IMR-90 (cell line): Measurements from ENCODE around the gene RUNX3. TPM values are rescaled to one million over a fixed set of nuclear protein-coding genes. Genes with fewer than 3 reads are reported as not detected.

Experiments used
- ATAC-seq: fragments of 200-7000 bp; cut with Tn5 transposase; 2 replicates; pipeline ENCODE4 v1.9.1; 2020; ENCODE audit warnings: low read depth, mild to moderate bottlenecking, moderate library complexity
- BruUV-seq: library from RNA; stranded (reverse); fragments of 400-500 nt; replicated peaks from 2 replicates; lab custom pipeline; 2021; lab: Mats Ljungman, UMichigan
- CTCF ChIA-PET: fragments of 300-600 bp; formaldehyde crosslinking; extraction: SDS; loops from one replicate; lab custom pipeline; 2021; ENCODE audit warnings: antibody characterized with exemption; lab: Yijun Ruan, JAX
- POLR2A ChIA-PET: fragments of 300-600 bp; sonication (Branson Sonifier 250); formaldehyde crosslinking; loops from one replicate; lab custom pipeline; 2022; ENCODE audit warnings: antibody characterized with exemption; ENCODE audit not compliant: unreplicated experiment; lab: Charles Lee
- DNase-seq: peaks from one replicate; pipeline ENCODE4 v3.0.0; 2013
- H2AFZ ChIP-seq: replicated peaks from 2 replicates; pipeline ENCODE3; 2013; ENCODE audit warnings: low read length, mild to moderate bottlenecking; ENCODE audit not compliant: poor library complexity
- H2AK5ac ChIP-seq: 2 replicates; pipeline ENCODE4 v1.6.1; 2013; ENCODE audit warnings: low read depth, low read length, inconsistent platforms
- H2AK9ac ChIP-seq: replicated peaks from 2 replicates; pipeline ENCODE3; 2013; ENCODE audit warnings: mild to moderate bottlenecking, low read depth, low read length, moderate library complexity; ENCODE audit not compliant: poor library complexity
- H2BK120ac ChIP-seq: 2 replicates; pipeline ENCODE4 v1.6.1; 2013; ENCODE audit warnings: low read depth, low read length, inconsistent platforms
- H2BK15ac ChIP-seq: 3 replicates; pipeline ENCODE4 v1.6.1; 2013; ENCODE audit warnings: low read depth, low read length, inconsistent platforms
- H2BK20ac ChIP-seq: 2 replicates; pipeline ENCODE4 v1.6.1; 2013; ENCODE audit warnings: low read depth, mild to moderate bottlenecking, inconsistent platforms, low read length, moderate library complexity
- H2BK5ac ChIP-seq: 2 replicates; pipeline ENCODE4 v1.6.1; 2013; ENCODE audit warnings: mild to moderate bottlenecking, low read depth, low read length, inconsistent platforms; ENCODE audit not compliant: poor library complexity, severe bottlenecking
- H3K14ac ChIP-seq: replicated peaks from 2 replicates; pipeline ENCODE4 v1.6.1; 2013; ENCODE audit warnings: low read depth, low read length, inconsistent platforms
- H3K18ac ChIP-seq: 2 replicates; pipeline ENCODE4 v1.6.1; 2013; ENCODE audit warnings: low read depth, low read length, control low read depth
- H3K23ac ChIP-seq: 2 replicates; pipeline ENCODE4 v1.6.1; 2013; ENCODE audit warnings: low read depth, low read length, inconsistent platforms
- H3K27ac ChIP-seq: 2 replicates; pipeline ENCODE4 v1.5.1; 2013; ENCODE audit warnings: mild to moderate bottlenecking, control low read depth, low read length; ENCODE audit not compliant: insufficient read depth
- H3K27me3 ChIP-seq: 2 replicates; pipeline ENCODE4 v1.6.1; 2013; ENCODE audit warnings: low read length; ENCODE audit not compliant: control insufficient read depth, insufficient read depth
- H3K36me3 ChIP-seq: 2 replicates; pipeline ENCODE4 v1.6.1; 2013; ENCODE audit warnings: low read length, mixed read lengths; ENCODE audit not compliant: control insufficient read depth, insufficient read depth
- H3K4ac ChIP-seq: 2 replicates; pipeline ENCODE4 v1.6.1; 2013; ENCODE audit warnings: low read depth, low read length, inconsistent platforms
- H3K4me1 ChIP-seq: 2 replicates; pipeline ENCODE4 v1.6.1; 2013; ENCODE audit warnings: low read length, mixed read lengths; ENCODE audit not compliant: control insufficient read depth, insufficient read depth
- H3K4me2 ChIP-seq: 2 replicates; pipeline ENCODE4 v1.6.1; 2013; ENCODE audit warnings: low read depth, mild to moderate bottlenecking, control low read depth, low read length, moderate library complexity
- H3K4me3 ChIP-seq: 2 replicates; pipeline ENCODE4 v1.5.1; 2013; ENCODE audit warnings: low read depth, mild to moderate bottlenecking, control low read depth, low read length, moderate library complexity; ENCODE audit not compliant: insufficient read depth
- H3K56ac ChIP-seq: 2 replicates; pipeline ENCODE4 v1.6.1; 2013; ENCODE audit warnings: low read length, inconsistent platforms; ENCODE audit not compliant: insufficient read depth; ENCODE audit errors: extremely low read depth
- H3K79me1 ChIP-seq, 2 experiments: 2 replicates each; pipeline ENCODE4 v1.6.1; 2013; ENCODE audit warnings: low read length in 2 of 2, inconsistent platforms in 1 of 2, low read depth in 1 of 2
- H3K9ac ChIP-seq: 2 replicates; pipeline ENCODE4 v1.6.1; 2013; ENCODE audit warnings: low read depth, low read length, control low read depth
- H3K9me1 ChIP-seq: 2 replicates; pipeline ENCODE4 v1.6.1; 2013; ENCODE audit warnings: low read length, inconsistent platforms; ENCODE audit not compliant: insufficient read depth
- H3K9me3 ChIP-seq: 2 replicates; pipeline ENCODE4 v1.6.1; 2013; ENCODE audit warnings: low read length; ENCODE audit not compliant: control insufficient read depth, insufficient read depth
- H4K20me1 ChIP-seq: 2 replicates; pipeline ENCODE4 v1.6.1; 2013; ENCODE audit warnings: low read length, inconsistent platforms; ENCODE audit not compliant: insufficient read depth
- H4K5ac ChIP-seq: 2 replicates; pipeline ENCODE4 v1.6.1; 2013; ENCODE audit warnings: mild to moderate bottlenecking, low read depth, low read length, control low read depth
- H4K8ac ChIP-seq, 2 experiments: 2 replicates each; pipeline ENCODE4 v1.6.1; 2013; ENCODE audit warnings: low read depth in 2 of 2, low read length in 2 of 2, control low read depth in 1 of 2, inconsistent platforms in 1 of 2
- H4K91ac ChIP-seq: 2 replicates; pipeline ENCODE4 v1.6.1; 2013; ENCODE audit warnings: low read depth, low read length, inconsistent platforms; ENCODE audit not compliant: insufficient read depth
- MAZ ChIP-seq: IDR thresholded peaks from 2 replicates; pipeline ENCODE4 v1.6.1; 2012; ENCODE audit warnings: low read depth, mild to moderate bottlenecking, low read length, improper control_type of control experiment, moderate library complexity, borderline replicate concordance
- RAD21 ChIP-seq: IDR thresholded peaks from 2 replicates; pipeline ENCODE4 v1.6.1; 2012; ENCODE audit warnings: low read length, improper control_type of control experiment
- WGBS, 2 experiments: methylation state at CpG; one replicate each; pipeline versions ENCODE4 v1.1.5 to v1.1.7; 2013; ENCODE audit warnings: missing lambda C conversion rate in 2 of 2; ENCODE audit not compliant: insufficient read length in 1 of 2; ENCODE audit errors: extremely low coverage in 2 of 2; 5-methylcytosine and 5-hydroxymethylcytosine counted together
- dilution Hi-C: fragments of 300-500 bp; cut with HindIII; formaldehyde crosslinking; loops from one replicate; pipeline ENCODE4 v1.14.3; 2018; ENCODE audit warnings: low sequenced_read_pairs; ENCODE audit not compliant: unreplicated experiment
- in situ Hi-C: fragments of 300-500 bp; cut with MboI; formaldehyde crosslinking; loops from 3 replicates; pipeline ENCODE4 v1.14.3; 2019; ENCODE audit warnings: low sequenced_read_pairs, inconsistent platforms, mixed read lengths
- intact Hi-C: fragments of 100-400 bp; cut with micrococcal nuclease; formaldehyde crosslinking; loops from 2 replicates; pipeline ENCODE4 v1.10.0; 2022
- polyA plus RNA-seq, 3 experiments: library from polyadenylated mRNA; depleted of rRNA; stranded (reverse); fragments of >200 nt; gene quantifications; 2 replicates each; pipeline ENCODE4 v1.2.3, GENCODE V29; 2012; ENCODE audit warnings: low replicate concordance in 1 of 3
- total RNA-seq: library from RNA; depleted of rRNA; stranded (reverse); fragments of >200 nt; gene quantifications from 2 replicates; pipeline ENCODE4 v1.2.3, GENCODE V29; 2012

RUNX3 gene
- total and polyA plus RNA-seq, 2 of the 4 experiments (the other 2 are of a cell fraction) = 0.07 TPM; not detected in 1

GRCh38 chr1:24906760-24907490 is 23.2 kb downstream of the RUNX3 start:
- Histone ChIP-seq H3K18ac (no peak overlapping the region), H4K20me1 (no peaks in the 10 kb centered on the region), H3K4me2 (no peak overlapping the region), H4K5ac (no peak overlapping the region), H3K9me3 (peaks cover 1% of the 10 kb centered on the region; the same call in 1 of the 2 replicates), H3K4ac (no peak overlapping the region), H3K79me1 (no peaks in the 10 kb centered on the region), H3K9me1 (no peaks in the 10 kb centered on the region), H3K14ac (no peak overlapping the region), H4K8ac (no peak overlapping the region), H2BK20ac (no peak overlapping the region), H2BK120ac (no peak overlapping the region), H2AK9ac (no peak overlapping the region), H3K36me3 (no peaks in the 10 kb centered on the region), H3K4me1 (no peaks in the 10 kb centered on the region), H3K9ac (no peak overlapping the region), H3K27me3 (peaks cover 17% of the 10 kb centered on the region; the same call in 1 of the 2 replicates), H2AFZ (no peak overlapping the region), H3K23ac (no peak overlapping the region), H2BK5ac (no peak overlapping the region), H3K4me3 (no peak overlapping the region), H4K91ac (no peak overlapping the region), H3K56ac (no peak overlapping the region), H2AK5ac (no peak overlapping the region), H2BK15ac (no peak overlapping the region), H3K27ac (no peak overlapping the region)
- dilution Hi-C loops (no loop called here), in situ Hi-C loops (no loop called here), intact Hi-C loops (no loop called here)
- WGBS, 2 experiments = 84% methylated on average over 9 of the region's 20 CpGs; no CpG with 5 or more reads in 1 of the 2 experiments
- TF ChIP-seq RAD21 (no peak), MAZ (no peak)
- POLR2A ChIA-PET = no interaction called here
- no peak for ATAC-seq
- no TSS peak for BruUV-seq
- no peak for DNase-seq
- CTCF ChIA-PET = no interaction called here
